ENCODE results near the gene MRPS12. TPM values are rescaled to one million over a fixed set of nuclear protein-coding genes. Genes with fewer than 3 reads are reported as not detected.

Gene MRPS12
- total RNA-seq, 4 donors from 2014 or later: 23.7 to 42.6 (median 34.7) TPM

DNA sequence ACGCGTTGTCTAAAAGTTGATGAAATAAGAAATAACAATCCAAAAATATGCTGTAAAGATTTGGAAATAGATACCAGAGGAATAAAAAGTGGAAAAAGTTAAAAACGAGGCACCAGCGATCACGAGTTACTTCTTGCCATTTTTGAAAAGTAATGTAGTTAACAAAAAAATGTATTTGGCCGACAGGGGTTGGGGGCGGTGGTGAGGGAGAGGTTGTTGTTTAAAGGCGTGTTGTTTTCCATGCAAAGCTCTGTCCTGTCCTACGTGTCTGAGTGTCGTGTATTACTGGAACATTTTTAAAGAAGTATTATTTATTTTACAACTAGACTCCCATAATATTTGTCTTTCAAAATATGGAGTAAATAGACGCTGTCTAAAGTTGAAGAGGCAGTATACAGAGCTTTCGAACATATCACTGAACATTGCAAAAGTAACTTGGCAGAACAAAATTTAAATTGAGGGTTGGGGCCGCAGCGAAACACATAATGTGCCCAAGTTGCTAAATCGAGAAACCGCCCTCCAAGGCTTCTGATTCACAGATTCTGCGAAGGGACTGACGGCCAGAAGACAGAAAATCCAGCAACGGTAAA lies 44.0 kb downstream of the MRPS12 start:
- in situ Hi-C loops (cut with MboI; ENCODE audit: low pct_ligation_motif_present in 1 of 4, low pct_unique_long_range_greater_than_20kb in 1 of 4, low sequenced_read_pairs in 3 of 4): loop anchor here in 1 of 4 donors (25.0 kb wide), 1 partner anchor 562 kb away; the partner anchor contains the start of gene FAM98C

DNA sequence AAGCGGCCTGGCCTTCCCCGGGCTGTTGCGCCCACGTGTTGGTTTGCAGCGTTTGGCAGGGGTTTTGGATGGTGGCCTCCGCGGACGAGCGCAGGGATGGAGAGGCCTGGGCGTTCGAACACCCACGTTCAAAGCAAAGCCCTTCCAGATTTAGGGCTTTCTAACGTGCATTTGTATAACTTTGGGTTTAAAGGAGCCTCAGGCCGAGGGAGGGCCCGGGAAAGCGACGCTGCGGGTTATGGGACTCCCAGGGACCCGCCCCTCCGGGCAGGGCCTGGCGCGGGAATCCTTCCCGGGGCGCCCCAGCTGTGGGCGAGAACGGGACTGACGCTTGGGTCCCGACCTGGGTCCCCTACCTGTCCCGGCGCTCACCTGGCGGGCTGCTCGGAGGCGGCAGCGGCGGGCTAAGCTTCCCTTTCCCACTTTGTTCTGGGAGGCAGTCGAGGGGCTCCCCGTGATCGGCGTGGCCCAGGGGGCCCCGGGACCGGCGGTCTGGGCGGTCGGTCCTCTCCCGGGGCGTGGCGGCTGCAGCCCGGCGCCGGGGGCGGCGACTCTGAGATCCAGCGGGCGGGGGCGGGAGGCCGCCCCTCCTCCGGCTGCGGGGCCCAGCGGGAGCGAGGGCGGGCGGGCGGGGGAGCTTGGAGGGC lies 44.6 kb downstream of the MRPS12 start, which contains the start of gene FBXO17:
FBXO17 (minus strand) TSS at position 529 of the 647 bp plus-strand sequence. CDS start 25,423 bp downstream, outside the sequence.
- Histone ChIP-seq H3K9me3 (no peaks in the 10 kb centered on the region), H3K4me1 (peaks cover 0 to 26% (median 11%) of the 10 kb centered on the region in 4 donors), H3K4me3 (peak within 1 kb of the TSS; percentile 42 to 61 (median 54)), H3K27ac (peak within 1 kb of the TSS; percentile 82 to 93 (median 86)), H3K27me3 (peaks cover 37% of the 10 kb centered on the region), H3K36me3 (no peaks in the 10 kb centered on the region)
- intact Hi-C loops (cut with DNase I; ENCODE audit: low total_unique reads): no loop called here
- 19% methylated on average over 22 of the region's 63 CpGs; no CpG with 5 or more reads in 1 of the 2 donors for WGBS, 2 donors (ENCODE audit: low coverage in 1 of 2)
- TF ChIP-seq, protein P1, sequence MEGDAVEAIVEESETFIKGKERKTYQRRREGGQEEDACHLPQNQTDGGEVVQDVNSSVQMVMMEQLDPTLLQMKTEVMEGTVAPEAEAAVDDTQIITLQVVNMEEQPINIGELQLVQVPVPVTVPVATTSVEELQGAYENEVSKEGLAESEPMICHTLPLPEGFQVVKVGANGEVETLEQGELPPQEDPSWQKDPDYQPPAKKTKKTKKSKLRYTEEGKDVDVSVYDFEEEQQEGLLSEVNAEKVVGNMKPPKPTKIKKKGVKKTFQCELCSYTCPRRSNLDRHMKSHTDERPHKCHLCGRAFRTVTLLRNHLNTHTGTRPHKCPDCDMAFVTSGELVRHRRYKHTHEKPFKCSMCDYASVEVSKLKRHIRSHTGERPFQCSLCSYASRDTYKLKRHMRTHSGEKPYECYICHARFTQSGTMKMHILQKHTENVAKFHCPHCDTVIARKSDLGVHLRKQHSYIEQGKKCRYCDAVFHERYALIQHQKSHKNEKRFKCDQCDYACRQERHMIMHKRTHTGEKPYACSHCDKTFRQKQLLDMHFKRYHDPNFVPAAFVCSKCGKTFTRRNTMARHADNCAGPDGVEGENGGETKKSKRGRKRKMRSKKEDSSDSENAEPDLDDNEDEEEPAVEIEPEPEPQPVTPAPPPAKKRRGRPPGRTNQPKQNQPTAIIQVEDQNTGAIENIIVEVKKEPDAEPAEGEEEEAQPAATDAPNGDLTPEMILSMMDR (IDR thresholded peaks at IDR 0.05): no peak
- TF ChIP-seq POLR2A (IDR thresholded peaks at IDR 0.05): no peak
- peak; percentile 27 for DNase-seq
- in situ Hi-C loops (cut with MboI; ENCODE audit: low pct_ligation_motif_present in 1 of 4, low pct_unique_long_range_greater_than_20kb in 1 of 4, low sequenced_read_pairs in 3 of 4): no loop called here

More for the DNA sequence above, 44.0 kb downstream of the MRPS12 start:
- H3K36me3 ChIP-seq: no peaks in the 10 kb centered on the region
- H3K4me1 ChIP-seq: peaks cover 0 to 26% (median 11%) of the 10 kb centered on the region in 4 donors
- H3K27me3 ChIP-seq: peaks cover 37% of the 10 kb centered on the region
- no peaks in the 10 kb centered on the region for H3K9me3 ChIP-seq
- DNase-seq: no peak
- H3K27ac ChIP-seq: peak overlapping the region; percentile 82 to 93 (median 86)
- TF ChIP-seq, protein P1 (IDR thresholded peaks at IDR 0.05): no peak
- TF ChIP-seq POLR2A (IDR thresholded peaks at IDR 0.05): no peak
- TF ChIP-seq POLR2AphosphoS5 (IDR thresholded peaks at IDR 0.05): no peak
- no peak for TF ChIP-seq EP300 (IDR thresholded peaks at IDR 0.05; ENCODE audit: low read depth)
- 49 to 53% methylated on average over 12 to 19 of the region's 19 CpGs for WGBS, 2 donors (ENCODE audit: low coverage in 1 of 2)
- H3K4me3 ChIP-seq: peak overlapping the region; percentile 42 to 61 (median 54)
- intact Hi-C loops (cut with DNase I; ENCODE audit: low total_unique reads): no loop called here

DNA sequence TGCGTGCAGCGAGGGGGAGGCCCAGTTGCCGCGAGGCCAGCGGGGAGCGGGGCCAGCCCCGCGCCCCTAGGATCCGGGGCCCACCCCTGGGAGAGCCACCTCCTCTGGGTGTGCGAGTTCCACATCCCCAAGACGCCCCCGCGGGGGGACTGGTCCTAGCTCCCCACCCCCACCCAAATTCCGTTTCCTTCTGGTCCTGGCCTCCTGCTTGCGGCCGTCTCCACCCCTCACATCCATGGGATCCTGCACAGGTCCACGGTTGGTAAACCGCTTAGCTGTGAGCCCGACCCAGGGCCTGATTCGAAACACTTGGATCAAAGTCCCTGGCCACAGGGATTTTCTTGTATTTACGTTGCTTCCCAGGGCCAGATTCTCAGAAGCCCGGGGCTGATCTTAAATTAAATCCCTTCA lies 45.1 kb downstream of the MRPS12 start:
- no peak for DNase-seq
- Histone ChIP-seq H3K9me3 (no peaks in the 10 kb centered on the region), H3K27ac (peak overlapping the region; percentile 82 to 93 (median 86)), H3K4me1 (peaks cover 0 to 26% (median 11%) of the 10 kb centered on the region in 4 donors), H3K36me3 (no peaks in the 10 kb centered on the region), H3K4me3 (peak overlapping the region; percentile 34 to 60 (median 45)), H3K27me3 (peaks cover 37% of the 10 kb centered on the region)
- intact Hi-C loops (cut with DNase I; ENCODE audit: low total_unique reads) (no loop called here), in situ Hi-C loops (cut with MboI; ENCODE audit: low pct_ligation_motif_present in 1 of 4, low pct_unique_long_range_greater_than_20kb in 1 of 4, low sequenced_read_pairs in 3 of 4) (no loop called here)
- WGBS, 2 donors (ENCODE audit: low coverage in 1 of 2): 0 to 3% methylated on average over 1 to 12 of the region's 22 CpGs
- TF ChIP-seq POLR2AphosphoS5 (IDR thresholded peaks at IDR 0.05) (no peak), POLR2A (IDR thresholded peaks at IDR 0.05) (no peak), EP300 (IDR thresholded peaks at IDR 0.05; ENCODE audit: low read depth) (no peak)
- TF ChIP-seq, protein P1 (IDR thresholded peaks at IDR 0.05): no peak

DNA sequence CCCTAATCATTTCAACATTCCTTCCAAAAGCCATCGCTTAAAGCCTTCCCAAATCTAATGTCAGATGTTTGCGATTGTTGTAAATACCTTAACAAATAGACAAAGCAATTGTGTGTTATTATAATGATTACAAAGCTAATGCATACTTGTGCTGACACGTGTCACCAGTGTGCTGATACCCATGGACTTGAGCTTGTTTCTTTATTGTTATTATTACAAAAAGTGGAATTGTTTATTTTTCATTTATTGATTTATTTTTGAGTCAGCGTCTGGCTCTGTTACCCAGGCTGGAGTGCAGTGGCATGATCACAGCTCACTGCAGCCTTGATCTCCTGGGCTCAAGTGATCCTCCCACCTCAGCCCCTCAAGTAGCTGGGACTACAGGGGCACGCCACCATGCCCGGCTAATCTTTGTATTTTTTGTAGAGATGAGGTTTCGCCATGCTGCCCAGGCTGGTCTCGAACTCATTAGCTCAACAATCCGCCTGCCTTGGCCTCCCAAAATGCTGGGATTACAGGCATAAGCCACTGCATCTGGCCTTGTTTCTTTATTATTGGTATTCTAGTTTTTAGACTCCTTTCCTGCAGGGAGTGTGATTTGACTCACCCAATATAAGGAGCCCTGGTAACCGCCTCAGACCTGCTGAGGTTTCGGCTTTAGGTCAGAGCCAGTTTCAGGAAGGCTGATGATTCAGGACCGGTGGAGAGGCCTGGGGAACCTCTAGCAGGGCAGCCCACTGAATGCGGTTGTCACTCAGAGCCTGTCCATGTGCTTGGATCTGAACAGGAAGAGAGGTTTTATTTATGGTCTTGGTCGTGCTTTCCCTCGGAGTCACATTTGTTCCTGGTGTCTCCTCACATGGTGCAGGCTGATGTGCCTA lies 46.9 kb downstream of the MRPS12 start:
- Histone ChIP-seq H3K9me3 (no peaks in the 10 kb centered on the region), H3K27me3 (peaks cover 37% of the 10 kb centered on the region), H3K27ac (no peak overlapping the region), H3K36me3 (no peaks in the 10 kb centered on the region), H3K4me3 (no peak overlapping the region), H3K4me1 (peaks cover 0 to 26% (median 11%) of the 10 kb centered on the region in 4 donors)
- DNase-seq: no peak
- TF ChIP-seq POLR2A (IDR thresholded peaks at IDR 0.05): no peak
- no peak for TF ChIP-seq EP300 (IDR thresholded peaks at IDR 0.05; ENCODE audit: low read depth)
- TF ChIP-seq, protein P1 (IDR thresholded peaks at IDR 0.05): no peak
- TF ChIP-seq POLR2AphosphoS5 (IDR thresholded peaks at IDR 0.05): no peak
- in situ Hi-C loops (cut with MboI; ENCODE audit: low pct_ligation_motif_present in 1 of 4, low pct_unique_long_range_greater_than_20kb in 1 of 4, low sequenced_read_pairs in 3 of 4): no loop called here
- intact Hi-C loops (cut with DNase I; ENCODE audit: low total_unique reads): no loop called here
- WGBS, 2 donors (ENCODE audit: low coverage in 1 of 2): 54 to 65% methylated on average over 10 to 15 of the region's 15 CpGs
